WTC11 (cell line): ENCODE results near the gene MEGF6. TPM values are rescaled to one million over a fixed set of nuclear protein-coding genes. Genes with fewer than 3 reads are reported as not detected.
A peak's percentile ranks its signal among the peaks of the same experiment; 100 is the strongest.

Experiments
- ATAC-seq: fragments of 200-7000 bp; cut with Tn5 transposase; 2 replicates; pipeline ENCODE4 v1.10.0; 2021; ENCODE audit warnings: mild to moderate bottlenecking, moderate library complexity
- CTCF ChIA-PET: fragments of 300-600 bp; sonication (Branson Sonifier 250); formaldehyde crosslinking; loops from one replicate; lab custom pipeline; 2021; ENCODE audit warnings: antibody characterized with exemption; lab: Charles Lee
- POLR2A ChIA-PET: fragments of 350-600 bp; sonication (Branson Sonifier 250); formaldehyde crosslinking; loops from one replicate; lab custom pipeline; 2021; ENCODE audit warnings: antibody characterized with exemption; lab: Charles Lee
- DNase-seq: peaks from one replicate; pipeline ENCODE4 v3.0.0; 2021; ENCODE audit warnings: low spot score
- H3K27ac Mint-ChIP-seq: 2 replicates; pipeline ENCODE4 v1.8.0; 2021; ENCODE audit warnings: mixed read lengths
- H3K27me3 Mint-ChIP-seq: 2 replicates; pipeline ENCODE4 v1.8.0; 2021; ENCODE audit warnings: low read depth, mild to moderate bottlenecking, moderate library complexity, mixed read lengths
- H3K36me3 Mint-ChIP-seq: 2 replicates; pipeline ENCODE4 v1.8.0; 2021; ENCODE audit warnings: mixed read lengths
- H3K4me1 Mint-ChIP-seq: 2 replicates; pipeline ENCODE4 v1.8.0; 2022; ENCODE audit warnings: mixed read lengths
- H3K4me3 Mint-ChIP-seq: 2 replicates; pipeline ENCODE4 v1.8.0; 2021; ENCODE audit warnings: mild to moderate bottlenecking, moderate library complexity, mixed read lengths
- H3K9me3 Mint-ChIP-seq: 2 replicates; pipeline ENCODE4 v1.8.0; 2021; ENCODE audit warnings: mixed read lengths
- ATF3 ChIP-seq: sonication (generic); formaldehyde crosslinking; conservative IDR thresholded peaks from 2 replicates; pipeline ENCODE4 v1.8.1; 2022; ENCODE audit warnings: mild to moderate bottlenecking, missing genetic modification reagents
- CREB1 ChIP-seq: sonication (generic); formaldehyde crosslinking; IDR thresholded peaks from 2 replicates; pipeline ENCODE4 v1.8.0; 2023; ENCODE audit warnings: mild to moderate bottlenecking, missing genetic modification reagents
- ESRRA ChIP-seq: sonication (generic); formaldehyde crosslinking; IDR thresholded peaks from 2 replicates; pipeline ENCODE4 v1.8.1; 2022; ENCODE audit warnings: mild to moderate bottlenecking, missing genetic modification reagents, borderline replicate concordance
- FOXP1 ChIP-seq: sonication (generic); formaldehyde crosslinking; IDR thresholded peaks from 2 replicates; pipeline ENCODE4 v1.8.0; 2022; ENCODE audit warnings: missing genetic modification reagents, mild to moderate bottlenecking, moderate library complexity, borderline replicate concordance
- GTF2I ChIP-seq: fragments of 250-450 bp; sonication (Bioruptor Pico); conservative IDR thresholded peaks from 2 replicates; pipeline ENCODE4 v1.4.0; 2021; ENCODE audit warnings: mild to moderate bottlenecking
- IRF2 ChIP-seq: sonication (generic); formaldehyde crosslinking; IDR thresholded peaks from 2 replicates; pipeline ENCODE4 v1.8.0; 2022; ENCODE audit warnings: low read depth, missing genetic modification reagents, borderline replicate concordance
- MAX ChIP-seq: sonication (generic); formaldehyde crosslinking; IDR thresholded peaks from 2 replicates; pipeline ENCODE4 v1.8.0; 2022; ENCODE audit warnings: mild to moderate bottlenecking, missing genetic modification reagents
- MXD4 ChIP-seq: fragments of 250-450 bp; sonication (Bioruptor Pico); IDR thresholded peaks from 2 replicates; pipeline ENCODE4 v1.8.0; 2021; ENCODE audit warnings: mild to moderate bottlenecking, moderate library complexity, borderline replicate concordance
- SP1 ChIP-seq: sonication (generic); formaldehyde crosslinking; conservative IDR thresholded peaks from 2 replicates; pipeline ENCODE4 v1.8.1; 2022; ENCODE audit warnings: missing genetic modification reagents
- TP53 ChIP-seq: sonication (generic); formaldehyde crosslinking; IDR thresholded peaks from 2 replicates; pipeline ENCODE4 v1.8.1; 2023; ENCODE audit warnings: mild to moderate bottlenecking, missing genetic modification reagents
- ZMAT4 ChIP-seq: fragments of 250-450 bp; sonication (Bioruptor Pico); IDR thresholded peaks from 2 replicates; pipeline ENCODE4 v1.9.0; 2021; ENCODE audit warnings: mild to moderate bottlenecking
- ZNF281 ChIP-seq: sonication (generic); formaldehyde crosslinking; IDR thresholded peaks from 2 replicates; pipeline ENCODE4 v1.8.0; 2023; ENCODE audit warnings: mild to moderate bottlenecking, missing genetic modification reagents
- ZNF671 ChIP-seq: fragments of 250-450 bp; sonication (Bioruptor Pico); IDR thresholded peaks from 2 replicates; pipeline ENCODE4 v1.8.0; 2021; ENCODE audit warnings: mild to moderate bottlenecking
- total RNA-seq: library from RNA; stranded (reverse); gene quantifications from 3 replicates; pipeline ENCODE4 v1.2.3, GENCODE V29; 2021
- TF ChIP-seq, protein P1 (sequence below): fragments of 200-600 bp; IDR thresholded peaks from 2 replicates; pipeline ENCODE4 v1.8.0; 2022; ENCODE audit warnings: antibody characterized with exemption
- TF ChIP-seq, protein P2 (sequence below): fragments of 250-450 bp; sonication (Bioruptor Pico); IDR thresholded peaks from 2 replicates; pipeline ENCODE4 v2.1.2; 2022; ENCODE audit warnings: mild to moderate bottlenecking, moderate library complexity
- TF ChIP-seq, protein P3 (sequence below): fragments of 250-450 bp; sonication (Bioruptor Pico); IDR thresholded peaks from 2 replicates; pipeline ENCODE4 v1.9.0; 2021; ENCODE audit warnings: moderate library complexity, mild to moderate bottlenecking, inconsistent platforms, borderline replicate concordance
- TF ChIP-seq, protein P4 (sequence below): sonication (generic); formaldehyde crosslinking; conservative IDR thresholded peaks from 2 replicates; pipeline ENCODE4 v1.8.1; 2023; ENCODE audit warnings: mild to moderate bottlenecking, low read depth, missing genetic modification reagents, moderate library complexity

Gene MEGF6
- total RNA-seq, 1 experiment from 2014 or later, result 24.9 TPM

GRCh38 chr1:3491291-3492246 lies 119.7 kb downstream of the MEGF6 start:
- H3K4me1 Mint-ChIP-seq, result peaks cover 2% of the 10 kb centered on the region; the same call in 1 of the 2 replicates
- H3K9me3 Mint-ChIP-seq, result peaks cover 14% of the 10 kb centered on the region
- no peaks in the 10 kb centered on the region; the same call in none of the 2 replicates for H3K27me3 Mint-ChIP-seq
- TF ChIP-seq, protein P1, sequence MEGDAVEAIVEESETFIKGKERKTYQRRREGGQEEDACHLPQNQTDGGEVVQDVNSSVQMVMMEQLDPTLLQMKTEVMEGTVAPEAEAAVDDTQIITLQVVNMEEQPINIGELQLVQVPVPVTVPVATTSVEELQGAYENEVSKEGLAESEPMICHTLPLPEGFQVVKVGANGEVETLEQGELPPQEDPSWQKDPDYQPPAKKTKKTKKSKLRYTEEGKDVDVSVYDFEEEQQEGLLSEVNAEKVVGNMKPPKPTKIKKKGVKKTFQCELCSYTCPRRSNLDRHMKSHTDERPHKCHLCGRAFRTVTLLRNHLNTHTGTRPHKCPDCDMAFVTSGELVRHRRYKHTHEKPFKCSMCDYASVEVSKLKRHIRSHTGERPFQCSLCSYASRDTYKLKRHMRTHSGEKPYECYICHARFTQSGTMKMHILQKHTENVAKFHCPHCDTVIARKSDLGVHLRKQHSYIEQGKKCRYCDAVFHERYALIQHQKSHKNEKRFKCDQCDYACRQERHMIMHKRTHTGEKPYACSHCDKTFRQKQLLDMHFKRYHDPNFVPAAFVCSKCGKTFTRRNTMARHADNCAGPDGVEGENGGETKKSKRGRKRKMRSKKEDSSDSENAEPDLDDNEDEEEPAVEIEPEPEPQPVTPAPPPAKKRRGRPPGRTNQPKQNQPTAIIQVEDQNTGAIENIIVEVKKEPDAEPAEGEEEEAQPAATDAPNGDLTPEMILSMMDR, result peak; percentile 100
- TF ChIP-seq, protein P2, sequence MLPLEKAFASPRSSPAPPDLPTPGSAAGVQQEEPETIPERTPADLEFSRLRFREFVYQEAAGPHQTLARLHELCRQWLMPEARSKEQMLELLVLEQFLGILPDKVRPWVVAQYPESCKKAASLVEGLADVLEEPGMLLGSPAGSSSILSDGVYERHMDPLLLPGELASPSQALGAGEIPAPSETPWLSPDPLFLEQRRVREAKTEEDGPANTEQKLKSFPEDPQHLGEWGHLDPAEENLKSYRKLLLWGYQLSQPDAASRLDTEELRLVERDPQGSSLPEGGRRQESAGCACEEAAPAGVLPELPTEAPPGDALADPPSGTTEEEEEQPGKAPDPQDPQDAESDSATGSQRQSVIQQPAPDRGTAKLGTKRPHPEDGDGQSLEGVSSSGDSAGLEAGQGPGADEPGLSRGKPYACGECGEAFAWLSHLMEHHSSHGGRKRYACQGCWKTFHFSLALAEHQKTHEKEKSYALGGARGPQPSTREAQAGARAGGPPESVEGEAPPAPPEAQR (CRISPR knock-in tag), result no peak
- TF ChIP-seq ZNF281 (CRISPR knock-in tag) (no peak), ATF3 (no peak), ESRRA (0 out of 2 replicates have a peak, but pooled peaks have one; percentile 24), FOXP1 (CRISPR knock-in tag) (peak; percentile 15; the same call in 1 of the 2 replicates), SP1 (peak; percentile 41; the same call in 1 of the 2 replicates), TP53 (CRISPR knock-in tag) (no peak), IRF2 (no peak), ZMAT4 (no peak), GTF2I (CRISPR knock-in tag) (no peak)
- DNase-seq, result peak; percentile 87
- H3K36me3 Mint-ChIP-seq, result peaks cover 12% of the 10 kb centered on the region
- peak; percentile 85 for ATAC-seq
- no peak overlapping the region for H3K27ac Mint-ChIP-seq
- POLR2A ChIA-PET, result interaction anchor here (0.7 to 0.8 kb wide), 2 partner anchors 39 to 127 kb away, joined by 3 to 4 read pairs; no protein-coding TSS in a partner anchor
- H3K4me3 Mint-ChIP-seq, result peak overlapping the region; percentile 67
- CTCF ChIA-PET, result interaction anchor here (0.5 to 4.0 kb wide), 97 partner anchors 10 to 1015 kb away, joined by 3 to 84 read pairs (median 5); partner anchors contain the start of genes ARHGEF16, LRRC47, PANK4 and TP73

DNA sequence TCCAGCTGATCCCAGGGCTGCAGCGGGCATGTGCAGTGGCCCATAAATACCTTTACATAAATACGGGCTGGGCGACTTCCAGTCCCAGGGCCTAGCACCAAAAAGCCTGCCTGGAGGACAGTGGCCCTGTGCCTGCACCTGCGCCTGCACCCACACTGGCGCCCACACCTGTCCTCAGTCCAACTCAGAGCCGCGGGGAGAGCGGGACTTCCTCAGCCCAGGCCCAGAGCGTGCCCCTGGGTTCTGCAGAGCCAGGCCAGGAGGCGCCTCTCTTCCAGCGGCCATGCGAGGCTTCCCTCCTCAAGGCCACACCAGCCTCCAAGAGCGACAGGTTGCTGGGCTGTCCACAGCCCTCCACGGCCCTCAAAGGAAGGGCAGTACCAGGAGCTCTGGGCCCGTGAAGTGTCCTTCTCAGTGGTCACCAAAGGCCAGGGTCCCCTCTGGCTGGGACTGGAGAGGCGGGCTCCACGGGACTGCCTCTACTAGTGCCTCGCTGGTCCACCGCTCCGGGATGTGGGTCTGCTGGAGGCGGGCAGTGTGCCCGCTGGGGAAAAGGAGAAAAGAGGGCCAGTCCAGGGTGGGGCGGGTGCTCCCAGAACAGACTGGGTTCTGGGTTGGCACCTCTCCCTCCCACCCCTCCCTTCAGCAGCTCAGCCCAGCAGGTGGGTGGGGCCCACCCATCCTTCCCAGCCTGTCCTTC lies 121.1 kb downstream of the MEGF6 start:
- DNase-seq, result no peak
- no peak overlapping the region for H3K4me3 Mint-ChIP-seq
- peaks cover 2% of the 10 kb centered on the region for H3K27me3 Mint-ChIP-seq
- ChIA-PET POLR2A (interaction anchor here (0.7 to 0.8 kb wide), 2 partner anchors 41 to 128 kb away, joined by 3 to 4 read pairs; no protein-coding TSS in a partner anchor), CTCF (interaction anchor here (0.6 to 4.0 kb wide), 41 partner anchors 9 to 1222 kb away, joined by 3 to 84 read pairs (median 8); partner anchors contain the start of genes LRRC47 and TPRG1L)
- peaks cover 12% of the 10 kb centered on the region for H3K36me3 Mint-ChIP-seq
- H3K27ac Mint-ChIP-seq, result no peak overlapping the region
- H3K9me3 Mint-ChIP-seq, result peaks cover 14% of the 10 kb centered on the region
- ATAC-seq, result no peak
- peaks cover 2% of the 10 kb centered on the region; the same call in 1 of the 2 replicates for H3K4me1 Mint-ChIP-seq
- TF ChIP-seq MXD4 (CRISPR knock-in tag) (no peak), MAX (CRISPR knock-in tag) (no peak), CREB1 (no peak), IRF2 (no peak), ZNF281 (CRISPR knock-in tag) (no peak), ZNF671 (CRISPR knock-in tag) (no peak)
- TF ChIP-seq, protein P3, sequence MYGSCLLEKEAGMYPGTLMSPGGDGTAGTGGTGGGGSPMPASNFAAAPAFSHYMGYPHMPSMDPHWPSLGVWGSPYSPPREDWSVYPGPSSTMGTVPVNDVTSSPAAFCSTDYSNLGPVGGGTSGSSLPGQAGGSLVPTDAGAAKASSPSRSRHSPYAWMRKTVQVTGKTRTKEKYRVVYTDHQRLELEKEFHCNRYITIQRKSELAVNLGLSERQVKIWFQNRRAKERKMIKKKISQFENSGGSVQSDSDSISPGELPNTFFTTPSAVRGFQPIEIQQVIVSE, result no peak
- TF ChIP-seq, protein P4, sequence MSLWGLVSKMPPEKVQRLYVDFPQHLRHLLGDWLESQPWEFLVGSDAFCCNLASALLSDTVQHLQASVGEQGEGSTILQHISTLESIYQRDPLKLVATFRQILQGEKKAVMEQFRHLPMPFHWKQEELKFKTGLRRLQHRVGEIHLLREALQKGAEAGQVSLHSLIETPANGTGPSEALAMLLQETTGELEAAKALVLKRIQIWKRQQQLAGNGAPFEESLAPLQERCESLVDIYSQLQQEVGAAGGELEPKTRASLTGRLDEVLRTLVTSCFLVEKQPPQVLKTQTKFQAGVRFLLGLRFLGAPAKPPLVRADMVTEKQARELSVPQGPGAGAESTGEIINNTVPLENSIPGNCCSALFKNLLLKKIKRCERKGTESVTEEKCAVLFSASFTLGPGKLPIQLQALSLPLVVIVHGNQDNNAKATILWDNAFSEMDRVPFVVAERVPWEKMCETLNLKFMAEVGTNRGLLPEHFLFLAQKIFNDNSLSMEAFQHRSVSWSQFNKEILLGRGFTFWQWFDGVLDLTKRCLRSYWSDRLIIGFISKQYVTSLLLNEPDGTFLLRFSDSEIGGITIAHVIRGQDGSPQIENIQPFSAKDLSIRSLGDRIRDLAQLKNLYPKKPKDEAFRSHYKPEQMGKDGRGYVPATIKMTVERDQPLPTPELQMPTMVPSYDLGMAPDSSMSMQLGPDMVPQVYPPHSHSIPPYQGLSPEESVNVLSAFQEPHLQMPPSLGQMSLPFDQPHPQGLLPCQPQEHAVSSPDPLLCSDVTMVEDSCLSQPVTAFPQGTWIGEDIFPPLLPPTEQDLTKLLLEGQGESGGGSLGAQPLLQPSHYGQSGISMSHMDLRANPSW, result no peak
